ENCODE measurements around the gene MTX3.

The MTX3 gene, protein sequence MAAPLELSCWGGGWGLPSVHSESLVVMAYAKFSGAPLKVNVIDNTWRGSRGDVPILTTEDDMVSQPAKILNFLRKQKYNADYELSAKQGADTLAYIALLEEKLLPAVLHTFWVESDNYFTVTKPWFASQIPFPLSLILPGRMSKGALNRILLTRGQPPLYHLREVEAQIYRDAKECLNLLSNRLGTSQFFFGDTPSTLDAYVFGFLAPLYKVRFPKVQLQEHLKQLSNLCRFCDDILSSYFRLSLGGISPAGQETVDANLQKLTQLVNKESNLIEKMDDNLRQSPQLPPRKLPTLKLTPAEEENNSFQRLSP

DNA sequence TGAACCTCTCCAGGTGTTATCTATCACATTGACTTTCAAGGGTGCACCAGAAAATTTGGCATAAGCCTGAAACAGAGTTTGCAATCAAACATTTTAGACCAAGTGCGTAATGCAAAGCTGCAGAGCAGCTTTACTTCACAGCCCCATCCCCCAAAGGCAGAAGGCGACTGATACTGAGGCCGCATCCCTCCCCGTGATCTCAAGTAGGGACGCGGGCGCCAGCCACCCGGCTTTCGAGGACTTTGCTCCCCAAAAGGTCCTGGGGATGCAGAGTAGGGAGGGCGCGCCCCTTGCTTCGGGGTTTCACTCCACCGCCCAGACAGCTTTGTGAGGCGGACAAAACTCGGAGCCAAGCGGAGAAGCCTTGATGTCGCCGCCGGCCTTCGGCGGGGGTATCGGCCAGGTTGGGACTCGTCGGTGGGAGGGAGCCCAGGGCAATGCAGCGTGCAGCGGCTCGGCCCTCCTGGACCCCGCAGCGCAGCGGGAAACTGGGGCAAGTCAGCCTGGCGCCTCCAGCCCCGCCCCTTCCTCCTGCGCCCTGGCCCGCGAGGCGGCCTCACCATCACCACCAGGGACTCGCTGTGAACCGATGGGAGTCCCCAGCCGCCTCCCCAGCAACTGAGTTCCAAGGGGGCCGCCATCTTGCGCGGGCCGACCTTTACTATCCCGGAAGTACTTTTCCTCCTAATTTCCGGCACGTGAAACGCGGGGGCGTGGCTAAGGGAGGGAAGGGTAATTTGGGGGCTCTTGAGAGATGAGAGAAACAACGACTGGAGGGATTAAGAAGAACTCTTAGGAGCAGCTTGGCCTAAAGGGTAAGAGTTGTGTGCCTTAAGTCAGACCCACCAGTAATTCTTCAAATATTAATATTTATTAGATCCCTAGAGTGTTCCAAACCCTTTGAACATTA, at the start of gene MTX3:
Gene MTX3, minus strand, starts transcription at position 665 of the 910 bp plus-strand sequence. Its CDS starts 24 bp downstream, at position 641.
- DNase-seq (ENCODE audit: low read depth in 2 of 2, low spot score in 1 of 2) = peak; percentile 68 to 80

DNA sequence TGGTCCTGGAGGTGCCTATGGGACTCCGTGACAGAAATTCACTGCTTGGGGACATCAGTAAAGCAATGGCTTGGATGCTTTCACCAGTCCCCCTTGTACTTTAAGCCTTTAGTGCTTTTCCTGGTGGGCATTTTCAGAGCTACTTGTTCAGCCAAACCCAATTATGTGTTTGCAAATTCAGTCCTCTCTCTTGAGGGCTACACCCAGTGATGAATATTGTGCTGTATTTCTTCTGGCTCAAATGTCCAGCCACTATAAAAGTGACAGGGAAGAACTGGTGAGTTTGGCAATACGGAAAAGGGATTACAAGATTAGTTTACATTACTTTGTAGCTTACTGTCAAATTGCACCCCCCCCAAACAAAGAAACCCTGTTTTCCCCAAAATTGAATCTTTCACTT, 48.6 kb upstream of the MTX3 start:
- DNase-seq (ENCODE audit: low read depth in 2 of 2, low spot score in 1 of 2) = no peak

GRCh38 chr5:80037366-80037765, 46.3 kb upstream of the MTX3 start:
- DNase-seq (ENCODE audit: low read depth in 2 of 2, low spot score in 1 of 2) = no peak

- no peak for DNase-seq (ENCODE audit: low read depth in 2 of 2, low spot score in 1 of 2)
Measured at GRCh38 chr5:80036615-80037014, 45.6 kb upstream of the MTX3 start.

- DNase-seq (ENCODE audit: low read depth in 2 of 2, low spot score in 1 of 2) = no peak
Measured at GRCh38 chr5:80035839-80036238, 44.8 kb upstream of the MTX3 start.

GRCh38 chr5:80034962-80035821, 44.1 kb upstream of the MTX3 start, which contains the start of gene THBS4:
THBS4 (plus strand) TSS chr5:80035348; CDS start chr5:80035538, 190 bp downstream.
- DNase-seq (ENCODE audit: low read depth in 2 of 2, low spot score in 1 of 2) = no peak

DNA sequence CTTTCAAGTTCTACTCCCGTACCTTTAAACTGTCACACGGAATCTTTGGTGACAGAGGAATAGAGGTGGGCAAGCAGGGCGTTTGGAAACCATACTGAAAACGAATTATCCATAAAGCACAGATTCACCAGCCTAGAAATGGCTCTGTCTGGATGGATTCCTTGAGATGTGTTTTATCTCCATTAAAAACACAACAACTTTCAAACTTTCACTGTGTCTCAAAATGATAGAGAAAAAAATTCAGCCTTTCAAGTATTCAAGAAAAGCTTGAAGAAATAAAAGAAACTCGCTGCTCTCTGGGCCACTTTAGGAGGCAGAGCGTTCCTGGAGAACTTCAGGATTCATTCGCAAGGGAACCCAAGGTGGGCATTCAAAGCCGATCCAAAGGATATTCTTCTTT, 43.5 kb upstream of the MTX3 start:
- no peak for DNase-seq (ENCODE audit: low read depth in 2 of 2, low spot score in 1 of 2)

DNA sequence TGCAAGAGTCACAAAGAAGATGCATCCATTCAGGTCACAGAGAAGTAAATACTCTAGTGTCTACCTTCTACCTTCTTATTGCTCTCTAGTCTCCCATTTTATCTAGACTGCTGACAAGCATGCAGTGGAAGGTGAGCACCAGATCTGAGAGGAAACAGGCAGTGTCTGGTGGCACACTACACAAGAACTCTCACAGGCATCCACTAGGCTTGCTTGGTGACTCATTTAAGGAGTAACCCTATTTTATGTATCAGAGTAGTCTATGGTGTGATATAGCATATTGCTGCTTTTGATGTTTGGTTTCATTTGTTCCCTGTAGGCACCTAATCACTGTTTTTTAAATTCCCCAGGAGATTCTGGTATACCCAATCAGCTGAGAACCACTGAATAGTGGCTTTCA, 42.5 kb upstream of the MTX3 start:
- no peak for DNase-seq (ENCODE audit: low read depth in 2 of 2, low spot score in 1 of 2)

GRCh38 chr5:80031109-80031508, 40.0 kb upstream of the MTX3 start:
- no peak for DNase-seq (ENCODE audit: low read depth in 2 of 2, low spot score in 1 of 2)

DNA sequence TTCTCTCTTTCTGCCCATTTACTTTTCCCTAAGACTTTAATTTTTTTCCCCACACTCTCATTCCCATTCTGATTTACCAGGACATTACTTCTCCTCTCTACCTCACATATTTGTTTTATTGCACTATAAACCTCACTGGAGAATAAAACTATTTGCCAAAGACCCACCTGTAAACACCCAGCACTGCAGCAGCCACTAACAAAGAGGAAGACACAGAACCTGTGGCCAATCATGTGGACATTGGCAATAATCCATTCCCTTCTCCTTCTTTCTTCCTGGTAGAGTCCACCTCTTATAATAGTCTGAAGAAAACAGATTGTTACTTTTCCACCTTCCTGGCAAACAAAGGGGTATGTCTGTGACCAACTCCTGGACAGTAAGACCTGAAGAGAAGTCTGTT, 35.8 kb upstream of the MTX3 start:
- no peak for DNase-seq (ENCODE audit: low read depth in 2 of 2, low spot score in 1 of 2)

GRCh38 chr5:80025069-80025468, 34.0 kb upstream of the MTX3 start:
- DNase-seq (ENCODE audit: low read depth in 2 of 2, low spot score in 1 of 2) = no peak

DNA sequence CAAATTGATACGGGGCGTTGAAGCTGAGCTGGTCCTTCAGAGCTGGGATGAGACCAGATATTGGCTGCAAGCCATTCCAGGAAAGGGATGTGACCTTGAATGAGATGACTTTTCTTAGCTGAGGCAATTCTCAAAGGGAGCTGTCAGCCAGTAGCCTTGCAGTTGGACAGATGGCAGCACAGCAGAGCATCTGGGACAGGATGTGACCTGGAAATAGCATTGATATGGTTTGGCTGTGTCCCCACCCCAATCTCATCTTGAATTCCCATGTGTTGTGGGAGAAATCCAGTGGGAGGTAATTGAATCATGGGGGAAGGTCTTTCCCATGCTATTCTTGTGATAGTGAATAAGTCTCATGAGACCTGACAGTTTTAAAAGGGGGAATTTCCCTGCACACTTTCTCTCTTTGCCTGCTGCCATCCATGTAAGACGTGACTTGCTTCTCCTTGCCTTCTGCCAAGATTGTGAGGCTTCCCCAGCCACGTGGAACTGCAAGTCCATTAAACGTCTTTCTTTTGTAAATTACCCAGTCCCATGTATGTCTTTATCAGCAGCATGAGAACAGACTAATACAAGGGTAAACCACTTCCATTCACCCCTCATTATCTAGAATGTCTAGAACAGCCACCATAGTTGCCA, 19.8 kb upstream of the MTX3 start:
- no peak for DNase-seq (ENCODE audit: low read depth in 2 of 2, low spot score in 1 of 2)

- no peak for DNase-seq (ENCODE audit: low read depth in 2 of 2, low spot score in 1 of 2)
Measured at GRCh38 chr5:80008995-80009765, 18.1 kb upstream of the MTX3 start.

- no peak for DNase-seq (ENCODE audit: low read depth in 2 of 2, low spot score in 1 of 2)
Measured at GRCh38 chr5:80002677-80003076, 11.6 kb upstream of the MTX3 start.

DNA sequence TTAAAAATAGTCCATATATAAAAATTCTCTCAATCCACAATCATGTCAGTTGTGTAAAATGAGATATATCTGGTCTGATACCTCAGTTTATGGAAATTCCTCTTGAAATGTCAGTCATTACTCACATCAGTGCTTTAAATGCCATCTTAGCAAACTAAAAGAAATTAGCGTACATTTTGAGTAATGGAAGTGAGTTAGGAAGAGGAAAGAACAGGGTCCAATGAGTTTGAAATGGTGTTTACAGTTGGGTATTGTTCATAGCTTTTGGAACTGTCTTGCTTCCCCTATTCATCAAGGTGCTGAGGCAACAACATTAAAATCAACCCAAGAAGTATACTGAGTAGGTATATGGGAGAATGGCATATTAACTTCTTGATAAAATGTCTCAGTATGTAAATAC, 8.7 kb upstream of the MTX3 start:
- no peak for DNase-seq (ENCODE audit: low read depth in 2 of 2, low spot score in 1 of 2)

DNA sequence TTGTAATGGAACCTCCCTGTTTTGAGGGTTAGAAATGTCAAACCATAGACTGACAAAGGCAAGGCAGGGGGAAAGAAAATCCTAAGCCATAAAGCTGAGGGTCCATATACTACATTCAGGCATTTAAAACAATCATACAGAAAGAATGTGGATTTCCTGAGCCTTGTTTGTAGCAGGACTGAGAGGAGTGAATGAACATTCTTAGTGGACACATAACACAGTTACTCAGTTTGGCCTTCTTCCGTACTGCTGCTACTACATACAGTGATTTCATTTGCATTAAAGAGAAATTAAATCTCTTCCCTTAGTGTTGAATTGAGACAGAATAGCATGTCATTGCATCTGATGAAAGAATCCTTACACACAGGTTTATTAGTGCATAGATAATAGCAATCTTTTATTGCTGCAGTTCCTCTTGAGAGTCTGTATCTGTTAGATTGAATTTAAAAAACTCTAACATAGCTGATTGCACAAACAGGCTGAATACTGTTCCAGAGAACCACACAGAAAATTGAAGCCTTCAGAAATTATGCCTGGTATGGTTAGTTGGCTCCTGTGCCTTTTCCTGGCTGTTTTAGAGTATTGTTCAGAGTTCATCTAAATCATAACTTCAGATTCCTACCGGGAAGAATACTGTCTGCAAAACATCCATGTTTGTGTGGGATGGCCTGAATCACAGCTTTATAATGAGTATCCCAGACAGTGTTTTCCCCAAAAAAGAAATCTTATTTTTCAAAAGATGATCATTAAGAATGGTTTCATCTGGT, 2.0 kb upstream of the MTX3 start:
- no peak for DNase-seq (ENCODE audit: low read depth in 2 of 2, low spot score in 1 of 2)

GRCh38 chr5:79990205-79990597, 861 bp downstream of the MTX3 start:
- DNase-seq (ENCODE audit: low read depth in 2 of 2, low spot score in 1 of 2) = no peak

DNA sequence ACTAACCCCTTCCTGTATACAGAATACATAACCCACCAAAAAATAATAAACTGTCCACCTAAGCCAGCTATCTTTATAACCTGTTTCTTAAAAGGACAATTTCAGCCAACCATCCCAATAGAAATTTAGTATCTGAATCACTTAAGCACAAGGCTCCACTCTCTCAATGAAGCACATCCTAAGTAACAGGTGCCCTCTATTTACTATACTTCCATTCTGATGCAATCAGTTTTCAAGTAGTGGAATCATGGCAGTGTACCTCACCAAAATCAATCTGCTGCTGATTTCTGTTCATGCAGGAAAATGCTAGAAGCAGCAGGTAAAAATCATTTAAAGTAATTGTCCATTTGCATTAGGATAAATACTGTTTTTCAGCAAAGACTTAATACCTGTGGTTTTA, 4.8 kb downstream of the MTX3 start:
- DNase-seq (ENCODE audit: low read depth in 2 of 2, low spot score in 1 of 2) = no peak

DNA sequence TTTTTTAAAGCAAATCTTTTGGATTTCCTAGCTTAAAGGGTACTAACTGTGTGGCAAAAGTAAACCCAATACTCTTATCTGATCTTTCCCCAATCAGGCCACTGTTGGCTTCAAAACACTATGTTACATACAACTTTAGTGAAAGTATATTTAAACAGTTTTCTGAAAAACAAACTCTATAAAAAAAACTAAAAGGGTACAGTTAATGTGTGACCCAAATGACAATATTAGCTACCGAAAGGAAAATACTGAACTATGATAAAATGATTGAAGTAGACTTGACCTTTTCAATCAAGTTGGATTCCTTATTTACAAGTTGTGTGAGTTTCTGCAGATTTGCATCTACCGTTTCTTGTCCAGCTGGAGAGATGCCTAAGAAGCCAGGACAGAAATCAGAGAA, 5.8 kb downstream of the MTX3 start:
- DNase-seq (ENCODE audit: low read depth in 2 of 2, low spot score in 1 of 2) = no peak
